Neuron (in vitro differentiated cells): ENCODE results near the gene TGIF2.

Experiments
- H2AFZ ChIP-seq: one replicate; pipeline ENCODE4 v1.6.1; 2013; ENCODE audit warnings: low read depth, mild to moderate bottlenecking, inconsistent platforms, low read length, moderate library complexity
- H3K27me3 ChIP-seq: one replicate; pipeline ENCODE4 v1.6.1; 2013; ENCODE audit warnings: low read length; ENCODE audit not compliant: insufficient read depth
- H3K36me3 ChIP-seq: one replicate; pipeline ENCODE4 v1.6.1; 2013; ENCODE audit warnings: low read length; ENCODE audit not compliant: insufficient read depth
- H3K4me1 ChIP-seq: one replicate; pipeline ENCODE4 v1.6.1; 2013; ENCODE audit warnings: low read length; ENCODE audit not compliant: insufficient read depth
- H3K4me3 ChIP-seq: 2 replicates; pipeline ENCODE4 v1.5.1; 2013; ENCODE audit warnings: mild to moderate bottlenecking, low read length, moderate library complexity
- H3K9me3 ChIP-seq: one replicate; pipeline ENCODE4 v1.6.1; 2013; ENCODE audit warnings: low read length

Gene TGIF2

DNA sequence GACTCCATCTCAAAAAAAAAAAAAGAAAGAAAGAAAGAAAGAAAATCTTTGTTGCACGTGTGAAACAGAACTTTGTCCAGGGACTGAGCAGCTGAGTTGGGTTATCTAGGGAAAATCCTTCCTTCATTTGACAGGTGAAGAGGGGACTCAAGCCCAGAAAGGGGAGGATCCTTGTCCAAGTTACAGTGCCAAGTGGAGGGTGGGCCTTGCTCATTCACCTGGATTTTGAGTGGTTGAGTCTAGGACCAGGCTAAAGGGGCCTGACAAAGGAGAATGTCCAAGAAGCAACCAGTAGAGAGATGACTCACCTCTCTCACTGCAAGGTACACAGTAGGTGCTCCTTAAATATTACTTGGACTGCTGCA lies 2.7 kb downstream of the TGIF2 start:
- no peaks in the 10 kb centered on the region for H3K9me3 ChIP-seq
- H3K4me1 ChIP-seq: peaks cover 26% of the 10 kb centered on the region
- no peak overlapping the region for H2AFZ ChIP-seq
- H3K4me3 ChIP-seq: no peak overlapping the region
- no peaks in the 10 kb centered on the region for H3K27me3 ChIP-seq
- peaks cover 29% of the 10 kb centered on the region for H3K36me3 ChIP-seq

- H3K36me3 ChIP-seq: peaks cover 43% of the 10 kb centered on the region
- H3K4me3 ChIP-seq: no peak overlapping the region
These were observed 5.1 kb downstream of the TGIF2 start for GRCh38 chr20:36578356-36579041.

DNA sequence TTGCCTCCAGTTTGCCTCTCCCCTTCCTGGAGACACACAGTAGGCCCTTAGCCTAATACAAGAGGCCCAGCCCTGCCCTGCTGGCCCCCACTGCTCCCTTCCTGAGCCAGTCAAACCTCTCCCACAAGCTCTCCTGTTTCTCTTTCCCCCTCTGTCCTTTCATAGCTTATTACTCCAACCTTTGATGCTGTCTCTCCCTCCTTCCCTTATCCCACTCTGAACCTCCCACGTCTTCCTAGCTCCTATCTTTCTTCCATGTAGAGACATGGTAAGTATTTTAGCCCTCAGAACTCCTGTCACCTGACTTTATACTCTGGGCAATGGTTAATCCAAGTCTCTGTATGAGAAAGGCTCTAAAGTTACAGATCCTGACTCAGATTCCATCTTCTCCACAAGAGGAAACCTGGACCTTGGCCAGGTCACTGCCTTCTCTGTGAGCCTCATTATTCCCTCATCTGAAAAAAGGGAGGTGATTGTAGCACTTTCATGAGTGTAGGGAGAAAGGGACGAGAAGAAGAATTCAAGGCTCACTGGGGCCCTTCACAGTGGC lies 6.7 kb downstream of the TGIF2 start:
- H3K4me1 ChIP-seq: peaks cover 9% of the 10 kb centered on the region
- no peak overlapping the region for H3K4me3 ChIP-seq
- H3K27me3 ChIP-seq: no peaks in the 10 kb centered on the region
- H3K36me3 ChIP-seq: peaks cover 47% of the 10 kb centered on the region
- H2AFZ ChIP-seq: no peak overlapping the region
- no peaks in the 10 kb centered on the region for H3K9me3 ChIP-seq

More at GRCh38 chr20:36578356-36579041, 5.1 kb downstream of the TGIF2 start:
- H2AFZ ChIP-seq: no peak overlapping the region
- H3K4me1 ChIP-seq: peaks cover 9% of the 10 kb centered on the region
- no peaks in the 10 kb centered on the region for H3K27me3 ChIP-seq
- no peaks in the 10 kb centered on the region for H3K9me3 ChIP-seq

DNA sequence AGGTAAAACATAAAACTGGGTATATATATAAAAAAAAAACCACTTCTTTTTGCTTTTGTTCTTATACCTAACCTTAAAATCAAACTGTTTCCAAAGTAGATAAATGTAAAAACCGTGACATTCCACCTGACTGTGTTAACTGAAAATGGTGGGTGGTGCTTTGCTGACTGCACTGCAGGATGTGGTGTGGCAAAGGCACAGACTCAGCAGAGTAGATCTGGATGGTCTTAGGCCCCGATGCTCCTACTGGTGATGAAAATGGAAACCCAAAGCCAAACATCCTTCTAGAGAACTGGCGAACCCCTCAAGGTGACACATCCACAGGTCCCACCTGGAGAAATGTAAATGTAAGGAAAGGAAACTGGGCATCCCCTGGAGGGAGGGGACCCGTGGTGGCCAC lies 8.9 kb downstream of the TGIF2 start:
- Histone ChIP-seq H2AFZ (no peak overlapping the region), H3K9me3 (no peaks in the 10 kb centered on the region), H3K27me3 (no peaks in the 10 kb centered on the region), H3K4me1 (no peaks in the 10 kb centered on the region), H3K4me3 (no peak overlapping the region), H3K36me3 (peaks cover 57% of the 10 kb centered on the region)

- H3K4me1 ChIP-seq: no peaks in the 10 kb centered on the region
- no peaks in the 10 kb centered on the region for H3K27me3 ChIP-seq
- peaks cover 61% of the 10 kb centered on the region for H3K36me3 ChIP-seq
- H3K4me3 ChIP-seq: no peak overlapping the region
- H2AFZ ChIP-seq: no peak overlapping the region
- no peaks in the 10 kb centered on the region for H3K9me3 ChIP-seq
These were observed 9.4 kb downstream of the TGIF2 start for GRCh38 chr20:36582821-36583220.

GRCh38 chr20:36584018-36584481 lies 10.7 kb downstream of the TGIF2 start:
- peaks cover 53% of the 10 kb centered on the region for H3K36me3 ChIP-seq
- no peak overlapping the region for H2AFZ ChIP-seq

GRCh38 chr20:36585410-36586125 lies 12.2 kb downstream of the TGIF2 start:
- Histone ChIP-seq H2AFZ (no peak overlapping the region), H3K4me1 (no peaks in the 10 kb centered on the region), H3K4me3 (no peak overlapping the region), H3K36me3 (peaks cover 47% of the 10 kb centered on the region), H3K27me3 (no peaks in the 10 kb centered on the region), H3K9me3 (no peaks in the 10 kb centered on the region)

More at GRCh38 chr20:36584018-36584481, 10.7 kb downstream of the TGIF2 start:
- H3K27me3 ChIP-seq: no peaks in the 10 kb centered on the region
- no peak overlapping the region for H3K4me3 ChIP-seq
- H3K4me1 ChIP-seq: no peaks in the 10 kb centered on the region
- no peaks in the 10 kb centered on the region for H3K9me3 ChIP-seq

GRCh38 chr20:36587388-36588070 lies 14.1 kb downstream of the TGIF2 start:
- Histone ChIP-seq H3K27me3 (no peaks in the 10 kb centered on the region), H3K9me3 (no peaks in the 10 kb centered on the region), H2AFZ (no peak overlapping the region), H3K36me3 (peaks cover 48% of the 10 kb centered on the region), H3K4me3 (no peak overlapping the region), H3K4me1 (no peaks in the 10 kb centered on the region)

- Histone ChIP-seq H3K4me1 (no peaks in the 10 kb centered on the region), H3K27me3 (no peaks in the 10 kb centered on the region), H2AFZ (no peak overlapping the region), H3K36me3 (peaks cover 54% of the 10 kb centered on the region), H3K4me3 (no peak overlapping the region), H3K9me3 (no peaks in the 10 kb centered on the region)
These were observed 17.9 kb downstream of the TGIF2 start for GRCh38 chr20:36591281-36591680.

- Histone ChIP-seq H3K4me1 (no peaks in the 10 kb centered on the region), H2AFZ (no peak overlapping the region), H3K4me3 (no peak overlapping the region), H3K9me3 (no peaks in the 10 kb centered on the region), H3K27me3 (no peaks in the 10 kb centered on the region), H3K36me3 (peaks cover 50% of the 10 kb centered on the region)
These were observed 18.7 kb downstream of the TGIF2 start for GRCh38 chr20:36591854-36592641.

- Histone ChIP-seq H3K9me3 (no peaks in the 10 kb centered on the region), H3K4me1 (no peaks in the 10 kb centered on the region), H3K36me3 (peaks cover 44% of the 10 kb centered on the region), H3K27me3 (no peaks in the 10 kb centered on the region), H2AFZ (no peak overlapping the region), H3K4me3 (no peak overlapping the region)
These were observed 20.0 kb downstream of the TGIF2 start for GRCh38 chr20:36593347-36593929.

DNA sequence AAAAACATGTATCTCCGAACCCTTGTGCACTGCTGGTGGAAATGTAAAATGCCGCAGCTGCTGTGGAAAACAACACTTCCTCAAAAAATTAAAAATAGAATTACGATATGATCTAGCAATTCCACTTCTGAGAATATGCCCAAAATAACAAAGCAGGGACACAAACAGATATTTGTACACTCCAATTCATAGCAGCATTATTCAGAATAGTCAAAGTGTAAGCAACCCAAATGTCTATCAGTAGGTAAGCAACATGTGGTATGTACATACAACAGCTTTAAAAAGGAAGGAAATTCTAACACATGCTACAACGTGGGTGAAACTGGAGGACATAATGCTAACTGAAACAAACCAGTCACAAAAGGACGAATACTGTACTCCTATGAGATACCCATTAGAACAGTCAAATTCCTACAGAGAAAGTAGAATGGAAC lies 26.5 kb downstream of the TGIF2 start:
- Histone ChIP-seq H3K4me1 (peaks cover under 1% of the 10 kb centered on the region), H3K4me3 (no peak overlapping the region), H2AFZ (no peak overlapping the region), H3K36me3 (peaks cover 3% of the 10 kb centered on the region), H3K27me3 (no peaks in the 10 kb centered on the region), H3K9me3 (no peaks in the 10 kb centered on the region)
